B cell (primary cell): Measurements from ENCODE around the gene APEX1. TPM values are rescaled to one million over a fixed set of nuclear protein-coding genes. Genes with fewer than 3 reads are reported as not detected.

Source experiments
- ATAC-seq: fragments of 200-7000 bp; cut with Tn5 transposase; one replicate; pipeline ENCODE4 v1.10.0; 2021; ENCODE audit warnings: low read depth, mild to moderate bottlenecking, moderate number of reproducible peaks, moderate library complexity
- CTCF ChIA-PET: fragments of 350-600 bp; sonication (Branson Sonifier 250); formaldehyde crosslinking; loops from one replicate; lab custom pipeline; 2021; ENCODE audit warnings: antibody characterized with exemption, inconsistent platforms; lab: Charles Lee
- POLR2A ChIA-PET: fragments of 350-600 bp; sonication (Branson Sonifier 250); formaldehyde crosslinking; loops from one replicate; lab custom pipeline; 2021; ENCODE audit warnings: antibody characterized with exemption; lab: Charles Lee
- DNase-seq: peaks from one replicate; pipeline ENCODE4 v3.0.0; 2013
- H2AFZ ChIP-seq: 2 replicates; pipeline ENCODE4 v1.6.1; 2012; ENCODE audit warnings: mild to moderate bottlenecking, low read depth, low read length; ENCODE audit not compliant: insufficient read depth, poor library complexity, severe bottlenecking
- H3K27ac ChIP-seq, 2 donors: 1 replicate in 1 of 2; 2 replicates in 1 of 2; pipeline ENCODE4 v1.5.1; 2012 to 2013; ENCODE audit warnings: low read length in 2 of 2, mild to moderate bottlenecking in 2 of 2, moderate library complexity in 1 of 2
- H3K27me3 ChIP-seq, 4 experiments: fragments of 200-600 bp in 1 of 4; sonication (generic) in 1 of 4; replicated peaks in 1 of 4; 1 replicate in 2 of 4; 2 replicates in 2 of 4; pipeline versions ENCODE4 v1.6.1 to v1.7.0; 2013 to 2016; ENCODE audit warnings: low read length in 3 of 4, mild to moderate bottlenecking in 2 of 4, mixed read lengths in 1 of 4, moderate library complexity in 1 of 4; ENCODE audit not compliant: insufficient read depth in 4 of 4, control insufficient read depth in 3 of 4; ENCODE audit errors: control extremely low read depth in 1 of 4
- H3K36me3 ChIP-seq, 2 experiments: replicated peaks in 1 of 2; 1 replicate in 1 of 2; 2 replicates in 1 of 2; pipeline versions ENCODE4 v1.6.1 to v1.7.1; 2013; ENCODE audit warnings: low read length in 1 of 2; ENCODE audit not compliant: insufficient read depth in 2 of 2, control insufficient read depth in 1 of 2; ENCODE audit errors: control extremely low read depth in 1 of 2, extremely low read depth in 1 of 2
- H3K4me1 ChIP-seq, 2 donors: fragments of 200-600 bp in 1 of 2; sonication (generic) in 1 of 2; 1 replicate in 1 of 2; 2 replicates in 1 of 2; pipeline versions ENCODE4 v1.5.1 to v1.6.1; 2013 to 2017; ENCODE audit warnings: low read length in 2 of 2; ENCODE audit not compliant: control insufficient read depth in 2 of 2, insufficient read depth in 2 of 2
- H3K4me2 ChIP-seq: replicated peaks from 2 replicates; pipeline ENCODE3; 2012; ENCODE audit warnings: mild to moderate bottlenecking, low read depth, low read length; ENCODE audit not compliant: poor library complexity, severe bottlenecking
- H3K4me3 ChIP-seq, 5 experiments: fragments of 200-600 bp in 1 of 5; sonication (generic) in 1 of 5; 1 replicate in 3 of 5; 2 replicates in 2 of 5; pipeline versions ENCODE4 v1.5.1 to v1.7.0; 2011 to 2016; ENCODE audit warnings: low read length in 4 of 5, mild to moderate bottlenecking in 4 of 5, low read depth in 2 of 5, control low read depth in 1 of 5, moderate library complexity in 1 of 5; ENCODE audit not compliant: insufficient read depth in 1 of 5; ENCODE audit errors: control extremely low read depth in 1 of 5, extremely low read depth in 1 of 5
- H3K79me2 ChIP-seq: fragments of 200-600 bp; sonication (generic); one replicate; pipeline ENCODE4 v1.6.0; 2016; ENCODE audit warnings: low read length; ENCODE audit not compliant: control insufficient read depth, insufficient read depth
- H3K9ac ChIP-seq: fragments of 200-600 bp; sonication (generic); 2 replicates; pipeline ENCODE4 v1.6.1; 2017; ENCODE audit warnings: mild to moderate bottlenecking, low read length, moderate library complexity
- H3K9me3 ChIP-seq, 3 donors: one replicate each; pipeline versions ENCODE4 v1.6.1 to v1.7.1; 2013; ENCODE audit warnings: low read length in 2 of 3; ENCODE audit not compliant: control insufficient read depth in 2 of 3, insufficient read depth in 1 of 3; ENCODE audit errors: control extremely low read depth in 1 of 3
- H4K20me1 ChIP-seq: 2 replicates; pipeline ENCODE4 v1.6.0; 2012; ENCODE audit warnings: mild to moderate bottlenecking, low read length; ENCODE audit not compliant: insufficient read depth, control insufficient read depth, poor library complexity, severe bottlenecking
- H3K27ac Mint-ChIP-seq: one replicate; pipeline ENCODE4 v1.8.0; 2021; ENCODE audit warnings: mixed read lengths
- H3K27me3 Mint-ChIP-seq: one replicate; pipeline ENCODE4 v1.8.0; 2021; ENCODE audit warnings: mixed read lengths
- H3K4me1 Mint-ChIP-seq: one replicate; pipeline ENCODE4 v1.8.0; 2021; ENCODE audit warnings: mixed read lengths
- H3K4me3 Mint-ChIP-seq: one replicate; pipeline ENCODE4 v1.8.0; 2021; ENCODE audit warnings: mixed read lengths
- H3K9me3 Mint-ChIP-seq: one replicate; pipeline ENCODE4 v1.8.0; 2022; ENCODE audit warnings: mixed read lengths; ENCODE audit not compliant: insufficient read depth
- EZH2 ChIP-seq: IDR thresholded peaks from 2 replicates; pipeline ENCODE4 v1.6.1; 2012; ENCODE audit warnings: borderline replicate concordance, low read depth, mild to moderate bottlenecking, moderate library complexity, low read length; ENCODE audit not compliant: insufficient read depth, poor library complexity, severe bottlenecking
- WGBS: methylation state at CpG from one replicate; pipeline ENCODE4 v1.1.5; 2013; ENCODE audit warnings: missing lambda C conversion rate; ENCODE audit not compliant: insufficient coverage; 5-methylcytosine and 5-hydroxymethylcytosine counted together
- intact Hi-C: fragments of 100-400 bp; cut with micrococcal nuclease; formaldehyde crosslinking; loops from one replicate; pipeline ENCODE4 v1.10.0; 2022
- polyA plus RNA-seq: library from polyadenylated mRNA; depleted of rRNA; stranded (reverse); fragments of >200 nt; gene quantifications from 2 replicates; pipeline ENCODE4 v1.2.3, GENCODE V29; 2012
- total RNA-seq, 2 donors: library from RNA; stranded (reverse); fragments of 120-200 nt in 1 of 2; gene quantifications; 1 replicate in 1 of 2; 2 replicates in 1 of 2; pipeline versions ENCODE4 v1.2.3 to v1.2.4, GENCODE V29; 2013 to 2022
- TF ChIP-seq, protein P1 (sequence below): fragments of 200-600 bp; IDR thresholded peaks from one replicate; pipeline ENCODE4 v1.8.0; 2022; ENCODE audit warnings: antibody characterized with exemption, mild to moderate bottlenecking

Gene APEX1
- total and polyA plus RNA-seq, 2 donors (not counting 1 experiment from before 2014, with no cell fraction given): 103 to 169 TPM

DNA sequence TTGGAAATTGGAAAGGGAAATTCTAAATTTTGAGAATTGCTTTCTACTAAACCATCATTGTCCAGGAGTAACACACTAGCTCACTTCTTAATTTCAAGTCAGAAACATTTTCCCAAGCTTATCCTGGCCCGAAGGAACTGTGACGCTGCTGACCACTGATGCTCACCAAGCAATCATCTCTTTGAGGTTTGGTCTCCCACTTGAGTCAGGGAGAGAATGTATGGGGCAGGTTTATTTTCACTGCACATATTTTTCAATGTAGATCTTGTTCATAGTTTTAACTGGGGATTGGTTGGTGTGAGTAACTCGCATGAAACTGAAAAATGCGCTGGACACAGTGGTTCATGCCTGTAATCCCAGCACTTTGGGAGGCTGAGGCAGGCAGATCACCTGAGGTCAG is 37.5 kb downstream of the APEX1 start:
- Histone ChIP-seq H3K27ac (no peak overlapping the region), H3K36me3 (no peaks in the 10 kb centered on the region), H4K20me1 (no peaks in the 10 kb centered on the region), H3K79me2 (no peaks in the 10 kb centered on the region), H3K27me3 (no peaks in the 10 kb centered on the region), H2AFZ (no peak overlapping the region), H3K4me3 (no peak overlapping the region), H3K9ac (no peak overlapping the region), H3K9me3 (no peaks in the 10 kb centered on the region), H3K4me1 (peaks cover 64 to 71% of the 10 kb centered on the region in 2 donors), H3K4me2 (peak overlapping the region; percentile 20)
- peak overlapping the region; percentile 47 for H3K27ac Mint-ChIP-seq
- H3K4me3 Mint-ChIP-seq: no peak overlapping the region
- ChIA-PET POLR2A (no interaction called here), CTCF (interaction anchor here (1.4 to 1.5 kb wide), 2 partner anchors 77 to 199 kb away, joined by 3 to 6 read pairs; no protein-coding TSS in a partner anchor)
- WGBS: 94% methylated on average over 2 of the region's 4 CpGs
- ATAC-seq (no peak), DNase-seq (no peak)
- H3K9me3 Mint-ChIP-seq: no peaks in the 10 kb centered on the region
- H3K4me1 Mint-ChIP-seq: peaks cover 70% of the 10 kb centered on the region
- TF ChIP-seq EZH2: no peak
- TF ChIP-seq, protein P1, sequence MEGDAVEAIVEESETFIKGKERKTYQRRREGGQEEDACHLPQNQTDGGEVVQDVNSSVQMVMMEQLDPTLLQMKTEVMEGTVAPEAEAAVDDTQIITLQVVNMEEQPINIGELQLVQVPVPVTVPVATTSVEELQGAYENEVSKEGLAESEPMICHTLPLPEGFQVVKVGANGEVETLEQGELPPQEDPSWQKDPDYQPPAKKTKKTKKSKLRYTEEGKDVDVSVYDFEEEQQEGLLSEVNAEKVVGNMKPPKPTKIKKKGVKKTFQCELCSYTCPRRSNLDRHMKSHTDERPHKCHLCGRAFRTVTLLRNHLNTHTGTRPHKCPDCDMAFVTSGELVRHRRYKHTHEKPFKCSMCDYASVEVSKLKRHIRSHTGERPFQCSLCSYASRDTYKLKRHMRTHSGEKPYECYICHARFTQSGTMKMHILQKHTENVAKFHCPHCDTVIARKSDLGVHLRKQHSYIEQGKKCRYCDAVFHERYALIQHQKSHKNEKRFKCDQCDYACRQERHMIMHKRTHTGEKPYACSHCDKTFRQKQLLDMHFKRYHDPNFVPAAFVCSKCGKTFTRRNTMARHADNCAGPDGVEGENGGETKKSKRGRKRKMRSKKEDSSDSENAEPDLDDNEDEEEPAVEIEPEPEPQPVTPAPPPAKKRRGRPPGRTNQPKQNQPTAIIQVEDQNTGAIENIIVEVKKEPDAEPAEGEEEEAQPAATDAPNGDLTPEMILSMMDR: no peak
- H3K27me3 Mint-ChIP-seq: no peaks in the 10 kb centered on the region
- intact Hi-C loops: loop anchor here (5.0 kb wide), 1 partner anchor 40 kb away; no protein-coding TSS in a partner anchor

DNA sequence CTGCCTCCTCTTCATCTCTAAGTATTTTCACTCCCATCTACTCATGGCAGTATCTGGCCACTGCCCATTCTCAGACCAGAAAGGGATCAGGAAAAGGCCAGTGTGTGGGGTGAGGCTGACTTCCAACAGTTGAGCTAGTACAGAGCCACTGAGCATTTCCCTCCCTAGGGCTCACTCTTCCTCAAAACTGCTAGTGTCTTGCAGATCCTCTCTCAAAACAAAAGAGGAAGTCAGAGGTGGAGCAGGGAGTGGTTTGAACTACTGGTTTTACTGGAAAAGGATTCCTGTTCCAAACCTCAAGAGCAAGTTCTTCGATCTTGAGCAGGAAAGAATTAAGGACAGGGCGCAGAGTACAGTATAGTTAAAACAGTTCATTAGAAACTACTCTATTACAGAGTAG is 38.6 kb downstream of the APEX1 start:
- ATAC-seq (no peak), DNase-seq (peak; percentile 37)
- Histone ChIP-seq H3K9me3 (no peaks in the 10 kb centered on the region), H4K20me1 (no peaks in the 10 kb centered on the region), H3K4me2 (peak overlapping the region; percentile 30), H2AFZ (no peak overlapping the region), H3K4me1 (peaks cover 59 to 65% of the 10 kb centered on the region in 2 donors), H3K9ac (no peak overlapping the region), H3K27ac (no peak overlapping the region), H3K27me3 (no peaks in the 10 kb centered on the region), H3K4me3 (no peak overlapping the region), H3K36me3 (no peaks in the 10 kb centered on the region), H3K79me2 (no peaks in the 10 kb centered on the region)
- Mint-ChIP-seq H3K27ac (peak overlapping the region; percentile 81), H3K9me3 (no peaks in the 10 kb centered on the region), H3K4me1 (peaks cover 64% of the 10 kb centered on the region), H3K4me3 (peak overlapping the region; percentile 64), H3K27me3 (no peaks in the 10 kb centered on the region)
- no CpG with 5 or more reads among the region's 2 CpGs for WGBS
- POLR2A ChIA-PET: no interaction called here
- no peak for TF ChIP-seq EZH2
- TF ChIP-seq, protein P1: no peak
- intact Hi-C loops: loop anchor here (5.0 kb wide), 1 partner anchor 39 kb away; no protein-coding TSS in a partner anchor
- CTCF ChIA-PET: interaction anchor here (1.1 kb wide), 1 partner anchor 167 kb away, joined by 5 read pairs; no protein-coding TSS in a partner anchor
